Measurements from ENCODE around the gene GNS. TPM values are rescaled to one million over a fixed set of nuclear protein-coding genes. Genes with fewer than 3 reads are reported as not detected.

The GNS gene
- total RNA-seq, 2 donors from 2014 or later = 47.5 to 67.6 TPM

DNA sequence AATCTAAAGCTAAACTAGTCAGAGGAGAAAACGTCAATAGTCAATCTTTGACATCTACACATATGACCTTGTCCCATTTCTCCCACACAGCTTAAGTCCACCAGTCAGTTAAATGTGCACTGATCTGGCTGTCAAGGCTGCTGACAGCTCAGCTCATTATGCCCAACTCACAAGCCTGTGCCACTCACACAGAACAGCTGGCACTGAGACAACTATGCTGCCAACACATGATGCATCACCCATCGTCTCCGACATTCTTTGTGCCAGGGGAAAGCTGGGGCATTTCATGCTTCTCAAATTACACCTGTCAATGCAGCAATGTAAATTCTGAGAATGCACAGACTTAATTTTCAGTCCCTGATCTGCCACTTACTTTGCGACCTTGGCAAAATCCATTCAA, 25.3 kb downstream of the GNS start:
- H3K27ac ChIP-seq = no peak overlapping the region
- no peaks in the 10 kb centered on the region for H3K4me1 ChIP-seq
- no peak overlapping the region for H3K9ac ChIP-seq (ENCODE audit: low read depth in 2 of 2, low read length in 2 of 2)
- no peak for DNase-seq
- TF ChIP-seq, protein P1, sequence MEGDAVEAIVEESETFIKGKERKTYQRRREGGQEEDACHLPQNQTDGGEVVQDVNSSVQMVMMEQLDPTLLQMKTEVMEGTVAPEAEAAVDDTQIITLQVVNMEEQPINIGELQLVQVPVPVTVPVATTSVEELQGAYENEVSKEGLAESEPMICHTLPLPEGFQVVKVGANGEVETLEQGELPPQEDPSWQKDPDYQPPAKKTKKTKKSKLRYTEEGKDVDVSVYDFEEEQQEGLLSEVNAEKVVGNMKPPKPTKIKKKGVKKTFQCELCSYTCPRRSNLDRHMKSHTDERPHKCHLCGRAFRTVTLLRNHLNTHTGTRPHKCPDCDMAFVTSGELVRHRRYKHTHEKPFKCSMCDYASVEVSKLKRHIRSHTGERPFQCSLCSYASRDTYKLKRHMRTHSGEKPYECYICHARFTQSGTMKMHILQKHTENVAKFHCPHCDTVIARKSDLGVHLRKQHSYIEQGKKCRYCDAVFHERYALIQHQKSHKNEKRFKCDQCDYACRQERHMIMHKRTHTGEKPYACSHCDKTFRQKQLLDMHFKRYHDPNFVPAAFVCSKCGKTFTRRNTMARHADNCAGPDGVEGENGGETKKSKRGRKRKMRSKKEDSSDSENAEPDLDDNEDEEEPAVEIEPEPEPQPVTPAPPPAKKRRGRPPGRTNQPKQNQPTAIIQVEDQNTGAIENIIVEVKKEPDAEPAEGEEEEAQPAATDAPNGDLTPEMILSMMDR (IDR thresholded peaks at IDR 0.05) = no peak
- no peaks in the 10 kb centered on the region for H3K36me3 ChIP-seq
- H3K4me3 ChIP-seq = no peak overlapping the region
- no peaks in the 10 kb centered on the region for H3K9me3 ChIP-seq
- intact Hi-C loops (cut with DNase I) = no loop called here
- H3K27me3 ChIP-seq = no peaks in the 10 kb centered on the region

DNA sequence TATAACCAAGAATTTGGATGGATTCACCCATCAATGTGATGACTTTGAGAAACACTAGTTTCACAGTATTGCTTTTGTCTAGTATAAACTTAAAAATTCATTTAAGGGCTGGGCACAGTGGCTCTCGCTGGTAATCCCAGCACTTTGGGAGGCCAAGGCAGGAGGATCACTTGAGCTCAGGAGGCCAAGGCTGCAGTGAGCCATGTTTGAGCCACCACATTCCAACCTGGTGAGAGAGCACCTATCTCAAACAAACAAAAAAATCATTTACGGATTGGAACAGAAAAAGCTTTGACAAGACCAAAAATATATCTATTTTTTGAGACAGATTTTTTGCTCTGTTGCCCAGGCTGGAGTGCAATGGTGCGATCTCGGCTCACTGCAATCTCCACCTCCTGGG, 27.5 kb downstream of the GNS start:
- Histone ChIP-seq H3K9me3 (no peaks in the 10 kb centered on the region), H3K27ac (no peak overlapping the region), H3K27me3 (no peaks in the 10 kb centered on the region), H3K4me1 (no peaks in the 10 kb centered on the region), H3K36me3 (no peaks in the 10 kb centered on the region), H3K4me3 (no peak overlapping the region), H3K9ac (ENCODE audit: low read depth in 2 of 2, low read length in 2 of 2) (no peak overlapping the region)
- no peak for DNase-seq
- intact Hi-C loops (cut with DNase I) = no loop called here
- TF ChIP-seq, protein P1 (IDR thresholded peaks at IDR 0.05) = no peak

DNA sequence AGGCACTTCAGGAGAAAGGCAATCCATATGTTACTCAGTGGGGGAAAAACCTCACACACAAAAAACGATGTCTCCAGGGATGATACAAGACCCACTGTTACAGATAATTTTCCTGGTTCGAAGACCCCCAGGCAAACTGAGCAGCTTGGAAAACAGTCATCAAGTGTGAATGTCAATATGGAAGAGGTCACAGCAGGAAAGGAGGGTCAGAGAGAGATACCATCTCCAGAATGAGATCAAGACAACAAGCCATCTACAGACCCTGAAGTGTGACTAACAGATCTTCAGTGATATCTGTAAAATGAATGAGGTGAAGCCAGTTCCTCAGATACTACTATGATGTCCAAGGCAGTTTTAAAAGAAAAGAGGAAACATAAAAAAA, 28.6 kb downstream of the GNS start:
- intact Hi-C loops (cut with DNase I) = no loop called here
- TF ChIP-seq, protein P1 (IDR thresholded peaks at IDR 0.05) = no peak
- no peak overlapping the region for H3K4me3 ChIP-seq
- H3K36me3 ChIP-seq = no peaks in the 10 kb centered on the region
- no peaks in the 10 kb centered on the region for H3K9me3 ChIP-seq
- no peak overlapping the region for H3K9ac ChIP-seq (ENCODE audit: low read depth in 2 of 2, low read length in 2 of 2)
- peak overlapping the region; percentile 2 for H3K27ac ChIP-seq
- no peaks in the 10 kb centered on the region for H3K4me1 ChIP-seq
- no peaks in the 10 kb centered on the region for H3K27me3 ChIP-seq
- DNase-seq = no peak

DNA sequence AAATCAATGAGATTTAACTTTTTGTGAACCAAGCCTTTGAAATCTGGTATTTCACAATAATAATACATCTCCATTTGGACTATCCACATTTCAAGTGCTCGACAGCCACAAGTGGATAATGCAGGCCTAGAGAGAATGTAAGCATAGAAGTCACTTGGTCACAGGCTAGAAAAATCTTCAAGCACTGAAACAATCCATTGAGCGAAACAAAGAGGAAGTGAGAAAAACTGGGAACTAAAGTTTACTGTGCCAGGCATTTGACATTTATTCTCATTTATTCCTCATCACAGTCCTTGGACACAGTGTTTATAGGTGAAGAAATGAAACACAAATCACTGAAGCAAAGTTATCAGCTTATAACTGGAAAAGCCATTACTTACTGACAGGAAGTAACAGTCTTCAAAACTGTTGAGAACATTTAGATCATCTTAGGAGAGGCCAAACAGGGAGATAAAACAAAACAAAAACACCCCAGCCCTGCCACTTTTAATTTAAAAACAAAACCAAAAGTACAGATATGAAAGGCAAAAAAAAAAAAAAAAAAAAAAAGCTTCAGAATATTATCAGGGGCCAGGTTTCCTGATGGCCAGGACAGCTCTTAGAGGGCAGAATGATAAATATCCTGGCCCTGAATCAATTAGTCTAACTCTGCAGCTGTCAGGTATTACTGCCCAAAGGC, 29.2 kb downstream of the GNS start:
- Histone ChIP-seq H3K9me3 (no peaks in the 10 kb centered on the region), H3K9ac (ENCODE audit: low read depth in 2 of 2, low read length in 2 of 2) (no peak overlapping the region), H3K27ac (peak overlapping the region; percentile 2), H3K36me3 (no peaks in the 10 kb centered on the region), H3K4me1 (no peaks in the 10 kb centered on the region), H3K4me3 (no peak overlapping the region), H3K27me3 (no peaks in the 10 kb centered on the region)
- TF ChIP-seq, protein P1 (IDR thresholded peaks at IDR 0.05) = no peak
- intact Hi-C loops (cut with DNase I) = no loop called here
- no peak for DNase-seq

DNA sequence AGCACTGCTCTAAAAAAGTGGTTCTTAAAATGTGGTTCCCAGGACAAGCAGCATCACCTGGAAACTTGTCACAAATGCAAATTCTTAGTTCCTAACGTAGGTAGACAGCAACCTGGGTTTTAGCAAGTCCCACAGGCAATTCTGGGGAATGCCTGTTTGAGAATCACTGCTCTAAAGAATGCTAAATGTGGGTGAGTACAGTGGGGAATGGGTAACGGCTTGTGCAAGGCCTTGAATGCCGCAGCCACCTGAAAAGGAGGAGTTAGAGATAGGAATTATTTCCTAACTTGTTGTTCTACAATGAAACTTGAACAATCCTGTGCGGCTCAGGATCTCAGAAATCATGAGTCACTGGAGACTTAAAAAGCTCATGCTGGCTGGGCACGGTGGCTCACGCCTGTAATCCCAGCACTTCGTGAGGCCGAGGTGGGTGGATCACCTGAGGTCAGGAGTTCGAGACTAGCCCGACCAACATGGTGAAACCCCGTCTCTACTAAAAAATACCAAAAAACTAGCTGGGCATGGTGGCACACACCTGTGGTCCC, 34.9 kb downstream of the GNS start:
- no peak overlapping the region for H3K9ac ChIP-seq (ENCODE audit: low read depth in 2 of 2, low read length in 2 of 2)
- intact Hi-C loops (cut with DNase I) = no loop called here
- H3K36me3 ChIP-seq = no peaks in the 10 kb centered on the region
- no peak overlapping the region for H3K4me3 ChIP-seq
- no peaks in the 10 kb centered on the region for H3K27me3 ChIP-seq
- TF ChIP-seq, protein P1 (IDR thresholded peaks at IDR 0.05) = no peak
- H3K4me1 ChIP-seq = no peaks in the 10 kb centered on the region
- no peak overlapping the region for H3K27ac ChIP-seq
- no peaks in the 10 kb centered on the region for H3K9me3 ChIP-seq
- no peak for DNase-seq
